Astrocyte (in vitro differentiated cells and primary cell): ENCODE results near the gene GABARAPL2. TPM values are rescaled to one million over a fixed set of nuclear protein-coding genes. Genes with fewer than 3 reads are reported as not detected.

Experiments
- DNase-seq: peaks from one replicate; pipeline ENCODE4 v3.0.0-alpha.2; 2010; ENCODE audit warnings: low read depth
- FAIRE-seq: peaks from 2 replicates; lab custom pipeline; 2011; peaks lifted over from hg19 to GRCh38; lab: Jason Lieb, UNC
- H2AFZ ChIP-seq: 2 replicates; pipeline ENCODE4 v1.6.0; 2012; ENCODE audit warnings: low read depth, low read length, inconsistent platforms
- H3K27ac ChIP-seq: 2 replicates; pipeline ENCODE4 v1.5.1; 2011; ENCODE audit warnings: low read depth, low read length, inconsistent platforms
- H3K27me3 ChIP-seq: 2 replicates; pipeline ENCODE4 v1.6.0; 2011; ENCODE audit warnings: low read length, inconsistent platforms; ENCODE audit not compliant: insufficient read depth
- H3K36me3 ChIP-seq: 2 replicates; pipeline ENCODE4 v1.5.1; 2011; ENCODE audit warnings: low read length, inconsistent platforms; ENCODE audit not compliant: insufficient read depth
- H3K4me1 ChIP-seq: 2 replicates; pipeline ENCODE4 v1.5.1; 2011; ENCODE audit warnings: low read length, inconsistent platforms; ENCODE audit not compliant: insufficient read depth
- H3K4me2 ChIP-seq: 2 replicates; pipeline ENCODE4 v1.6.0; 2012; ENCODE audit warnings: low read length, inconsistent platforms
- H3K4me3 ChIP-seq: 2 replicates; pipeline ENCODE4 v1.5.1; 2011; ENCODE audit warnings: low read depth, mild to moderate bottlenecking, low read length, inconsistent platforms; ENCODE audit not compliant: insufficient read depth
- H3K79me2 ChIP-seq: 2 replicates; pipeline ENCODE4 v1.6.0; 2012; ENCODE audit warnings: mild to moderate bottlenecking, low read length, inconsistent platforms; ENCODE audit not compliant: insufficient read depth
- H3K9ac ChIP-seq: 2 replicates; pipeline ENCODE4 v1.6.0; 2012; ENCODE audit warnings: mild to moderate bottlenecking, low read length, inconsistent platforms
- H3K9me3 ChIP-seq: 2 replicates; pipeline ENCODE4 v1.5.1; 2012; ENCODE audit warnings: low read depth, mild to moderate bottlenecking, low read length, inconsistent platforms; ENCODE audit not compliant: insufficient read depth
- H4K20me1 ChIP-seq: 2 replicates; pipeline ENCODE4 v1.6.0; 2012; ENCODE audit warnings: low read length, inconsistent platforms; ENCODE audit not compliant: insufficient read depth
- H3K27ac Mint-ChIP-seq: one replicate; pipeline ENCODE4 v1.8.0; 2021; ENCODE audit warnings: mild to moderate bottlenecking, mixed read lengths; ENCODE audit not compliant: unreplicated experiment
- H3K27me3 Mint-ChIP-seq: one replicate; pipeline ENCODE4 v1.8.0; 2021; ENCODE audit warnings: low read depth, mixed read lengths; ENCODE audit not compliant: unreplicated experiment
- H3K36me3 Mint-ChIP-seq: one replicate; pipeline ENCODE4 v1.8.0; 2021; ENCODE audit warnings: low read depth, mixed read lengths; ENCODE audit not compliant: unreplicated experiment
- H3K4me1 Mint-ChIP-seq: one replicate; pipeline ENCODE4 v1.8.0; 2021; ENCODE audit warnings: low read depth, mixed read lengths; ENCODE audit not compliant: unreplicated experiment
- H3K4me3 Mint-ChIP-seq: one replicate; pipeline ENCODE4 v1.8.0; 2021; ENCODE audit warnings: mild to moderate bottlenecking, moderate library complexity, mixed read lengths; ENCODE audit not compliant: unreplicated experiment
- H3K9me3 Mint-ChIP-seq: one replicate; pipeline ENCODE4 v1.8.0; 2021; ENCODE audit warnings: mild to moderate bottlenecking, mixed read lengths; ENCODE audit not compliant: unreplicated experiment
- EZH2 ChIP-seq: IDR thresholded peaks from 2 replicates; pipeline ENCODE4 v1.6.1; 2012; ENCODE audit warnings: mild to moderate bottlenecking, low read length, inconsistent platforms; ENCODE audit not compliant: insufficient read depth
- total RNA-seq: library from RNA; stranded (reverse); gene quantifications from 2 replicates; pipeline ENCODE4 v1.2.1, GENCODE V29; 2021
- TF ChIP-seq, protein P1 (sequence below): IDR thresholded peaks from 2 replicates; pipeline ENCODE4 v1.5.1; 2011; ENCODE audit warnings: low read depth, mild to moderate bottlenecking, inconsistent platforms, low read length, moderate library complexity; ENCODE audit not compliant: insufficient read depth

The GABARAPL2 gene
- total RNA-seq, 1 donor from 2014 or later, result 108 TPM

GRCh38 chr16:75529056-75529905, 36.9 kb upstream of the GABARAPL2 start:
- H3K9me3 Mint-ChIP-seq, result peaks cover 2% of the 10 kb centered on the region
- no peak overlapping the region for H2AFZ ChIP-seq
- TF ChIP-seq, protein P1, sequence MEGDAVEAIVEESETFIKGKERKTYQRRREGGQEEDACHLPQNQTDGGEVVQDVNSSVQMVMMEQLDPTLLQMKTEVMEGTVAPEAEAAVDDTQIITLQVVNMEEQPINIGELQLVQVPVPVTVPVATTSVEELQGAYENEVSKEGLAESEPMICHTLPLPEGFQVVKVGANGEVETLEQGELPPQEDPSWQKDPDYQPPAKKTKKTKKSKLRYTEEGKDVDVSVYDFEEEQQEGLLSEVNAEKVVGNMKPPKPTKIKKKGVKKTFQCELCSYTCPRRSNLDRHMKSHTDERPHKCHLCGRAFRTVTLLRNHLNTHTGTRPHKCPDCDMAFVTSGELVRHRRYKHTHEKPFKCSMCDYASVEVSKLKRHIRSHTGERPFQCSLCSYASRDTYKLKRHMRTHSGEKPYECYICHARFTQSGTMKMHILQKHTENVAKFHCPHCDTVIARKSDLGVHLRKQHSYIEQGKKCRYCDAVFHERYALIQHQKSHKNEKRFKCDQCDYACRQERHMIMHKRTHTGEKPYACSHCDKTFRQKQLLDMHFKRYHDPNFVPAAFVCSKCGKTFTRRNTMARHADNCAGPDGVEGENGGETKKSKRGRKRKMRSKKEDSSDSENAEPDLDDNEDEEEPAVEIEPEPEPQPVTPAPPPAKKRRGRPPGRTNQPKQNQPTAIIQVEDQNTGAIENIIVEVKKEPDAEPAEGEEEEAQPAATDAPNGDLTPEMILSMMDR, result no peak
- no peak for TF ChIP-seq EZH2
- H3K4me1 Mint-ChIP-seq, result no peaks in the 10 kb centered on the region
- DNase-seq, result no peak
- H3K79me2 ChIP-seq, result no peaks in the 10 kb centered on the region
- FAIRE-seq, result no peak
- no peak overlapping the region for H3K27ac ChIP-seq
- no peak overlapping the region for H3K4me3 ChIP-seq
- H3K4me2 ChIP-seq, result no peak overlapping the region
- H3K4me3 Mint-ChIP-seq, result no peak overlapping the region
- H3K36me3 ChIP-seq, result no peaks in the 10 kb centered on the region
- H3K27me3 Mint-ChIP-seq, result peaks cover 16% of the 10 kb centered on the region
- H3K36me3 Mint-ChIP-seq, result peaks cover 3% of the 10 kb centered on the region
- H3K27me3 ChIP-seq, result no peaks in the 10 kb centered on the region
- H4K20me1 ChIP-seq, result no peaks in the 10 kb centered on the region
- no peak overlapping the region for H3K27ac Mint-ChIP-seq
- H3K9me3 ChIP-seq, result no peaks in the 10 kb centered on the region
- no peak overlapping the region for H3K9ac ChIP-seq
- H3K4me1 ChIP-seq, result no peaks in the 10 kb centered on the region

- Histone ChIP-seq H3K4me1 (no peaks in the 10 kb centered on the region), H3K79me2 (no peaks in the 10 kb centered on the region), H3K36me3 (no peaks in the 10 kb centered on the region), H3K4me3 (no peak overlapping the region), H3K27ac (no peak overlapping the region), H3K9ac (no peak overlapping the region), H3K4me2 (no peak overlapping the region), H2AFZ (no peak overlapping the region), H3K27me3 (no peaks in the 10 kb centered on the region), H4K20me1 (no peaks in the 10 kb centered on the region), H3K9me3 (no peaks in the 10 kb centered on the region)
- TF ChIP-seq, protein P1, result no peak
- no peak for TF ChIP-seq EZH2
- Mint-ChIP-seq H3K27ac (no peak overlapping the region), H3K36me3 (peaks cover 3% of the 10 kb centered on the region), H3K9me3 (peaks cover 2% of the 10 kb centered on the region), H3K4me1 (no peaks in the 10 kb centered on the region), H3K4me3 (no peak overlapping the region), H3K27me3 (peaks cover 19% of the 10 kb centered on the region)
- FAIRE-seq, result no peak
- DNase-seq, result no peak
These were observed 36.2 kb upstream of the GABARAPL2 start for GRCh38 chr16:75529959-75530358.

DNA sequence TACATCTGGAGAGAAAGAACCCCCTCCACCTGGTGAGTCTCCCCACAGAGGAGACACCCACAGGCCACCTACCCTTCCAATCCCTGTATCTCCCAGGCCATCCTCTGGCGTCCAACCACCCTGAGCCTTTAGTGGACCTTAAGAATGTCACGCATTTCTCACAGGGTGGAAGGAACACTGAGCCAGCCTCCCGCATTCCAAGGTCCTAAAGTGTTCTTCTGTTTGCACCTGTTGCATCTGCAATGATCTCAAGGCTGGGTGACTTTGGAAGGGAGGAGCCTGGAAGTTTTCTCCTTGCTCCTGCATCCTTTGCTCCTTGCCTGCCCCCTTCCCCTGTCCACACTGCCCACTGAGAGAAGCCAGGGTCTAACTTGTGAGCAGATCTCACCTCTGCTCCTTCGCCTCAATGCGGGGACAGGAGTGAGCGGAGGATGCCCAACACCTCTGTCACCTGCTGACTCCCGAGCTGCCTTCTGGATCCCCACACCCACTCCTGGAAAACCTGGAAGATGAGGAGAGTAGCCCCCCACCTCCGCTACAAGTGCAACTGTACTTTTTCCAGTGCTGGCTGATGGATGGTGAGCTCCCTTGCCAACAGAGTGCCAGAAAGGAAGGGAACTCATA, 33.9 kb upstream of the GABARAPL2 start:
- Mint-ChIP-seq H3K4me3 (no peak overlapping the region), H3K27ac (no peak overlapping the region), H3K4me1 (no peaks in the 10 kb centered on the region), H3K27me3 (peaks cover 20% of the 10 kb centered on the region), H3K9me3 (no peaks in the 10 kb centered on the region), H3K36me3 (peaks cover 3% of the 10 kb centered on the region)
- DNase-seq, result no peak
- Histone ChIP-seq H4K20me1 (no peaks in the 10 kb centered on the region), H3K27ac (no peak overlapping the region), H3K4me1 (no peaks in the 10 kb centered on the region), H3K4me3 (no peak overlapping the region), H3K4me2 (no peak overlapping the region), H3K36me3 (no peaks in the 10 kb centered on the region), H3K9ac (no peak overlapping the region), H2AFZ (no peak overlapping the region), H3K27me3 (no peaks in the 10 kb centered on the region), H3K79me2 (no peaks in the 10 kb centered on the region), H3K9me3 (no peaks in the 10 kb centered on the region)
- FAIRE-seq, result no peak
- TF ChIP-seq, protein P1, result no peak
- TF ChIP-seq EZH2, result no peak
